Effector memory CD4-positive, alpha-beta T cell (primary cell): ENCODE measurements around the gene CBX2.

Experiments
- DNase-seq, 3 donors: peaks; one replicate each; pipeline ENCODE4 v3.0.0-alpha.2; 2020
- H3K27ac ChIP-seq: 2 replicates; pipeline ENCODE4 v1.7.0; 2013; ENCODE audit warnings: mild to moderate bottlenecking, low read length, moderate library complexity; ENCODE audit not compliant: insufficient read depth, poor library complexity, severe bottlenecking
- H3K27me3 ChIP-seq: replicated peaks from 2 replicates; pipeline ENCODE4 v1.7.0; 2013; ENCODE audit warnings: mild to moderate bottlenecking, low read length; ENCODE audit not compliant: insufficient read depth, control insufficient read depth, poor library complexity, severe bottlenecking
- H3K36me3 ChIP-seq: 2 replicates; pipeline ENCODE4 v1.7.0; 2013; ENCODE audit warnings: mild to moderate bottlenecking, low read length, moderate library complexity; ENCODE audit not compliant: control insufficient read depth, insufficient read depth
- H3K4me1 ChIP-seq: 2 replicates; pipeline ENCODE4 v1.7.0; 2013; ENCODE audit warnings: low read length, mild to moderate bottlenecking; ENCODE audit not compliant: control insufficient read depth, insufficient read depth, poor library complexity, severe bottlenecking
- H3K4me3 ChIP-seq: 2 replicates; pipeline ENCODE4 v1.7.0; 2013; ENCODE audit warnings: low read length, low read depth, mild to moderate bottlenecking; ENCODE audit not compliant: insufficient read depth, poor library complexity, severe bottlenecking
- H3K9me3 ChIP-seq: 2 replicates; pipeline ENCODE4 v1.7.0; 2013; ENCODE audit warnings: mild to moderate bottlenecking, low read length, moderate library complexity; ENCODE audit not compliant: control insufficient read depth

The CBX2 gene

GRCh38 chr17:79794659-79795511 is 16.9 kb downstream of the CBX2 start:
- Histone ChIP-seq H3K9me3 (no peaks in the 10 kb centered on the region), H3K36me3 (no peaks in the 10 kb centered on the region), H3K27me3 (peaks cover 54% of the 10 kb centered on the region), H3K27ac (no peak overlapping the region), H3K4me3 (no peak overlapping the region), H3K4me1 (peaks cover 51% of the 10 kb centered on the region)
- no peak for DNase-seq

- Histone ChIP-seq H3K36me3 (no peaks in the 10 kb centered on the region), H3K9me3 (no peaks in the 10 kb centered on the region), H3K4me1 (peaks cover 52% of the 10 kb centered on the region), H3K27me3 (peaks cover 54% of the 10 kb centered on the region), H3K4me3 (peak overlapping the region; percentile 62), H3K27ac (no peak overlapping the region)
- no peak for DNase-seq
These were observed 18.0 kb downstream of the CBX2 start for GRCh38 chr17:79795795-79796443.

- peaks cover 54% of the 10 kb centered on the region for H3K27me3 ChIP-seq
- no peaks in the 10 kb centered on the region for H3K36me3 ChIP-seq
- no peak for DNase-seq
- H3K4me3 ChIP-seq, result peak overlapping the region; percentile 62
- no peak overlapping the region for H3K27ac ChIP-seq
- no peaks in the 10 kb centered on the region for H3K9me3 ChIP-seq
- peaks cover 52% of the 10 kb centered on the region for H3K4me1 ChIP-seq
These were observed 18.5 kb downstream of the CBX2 start for GRCh38 chr17:79796444-79796762.

- no peaks in the 10 kb centered on the region for H3K36me3 ChIP-seq
- H3K27ac ChIP-seq, result no peak within 1 kb of the TSS
- peaks cover 54% of the 10 kb centered on the region for H3K27me3 ChIP-seq
- H3K4me1 ChIP-seq, result peaks cover 49% of the 10 kb centered on the region
- H3K9me3 ChIP-seq, result no peaks in the 10 kb centered on the region
- H3K4me3 ChIP-seq, result peak within 1 kb of the TSS; percentile 62
- peak; percentile 96 to 97 (median 97) for DNase-seq
These were observed 19.0 kb downstream of the CBX2 start, which contains the start of gene CBX8 for GRCh38 chr17:79796763-79797491. TSS of gene CBX8 (minus strand) at chr17:79797077. CDS start at chr17:79796998, 79 bp downstream.

GRCh38 chr17:79797492-79798298 is 19.7 kb downstream of the CBX2 start:
- no peak for DNase-seq
- Histone ChIP-seq H3K27me3 (peaks cover 56% of the 10 kb centered on the region), H3K27ac (no peak overlapping the region), H3K9me3 (no peaks in the 10 kb centered on the region), H3K4me1 (peaks cover 49% of the 10 kb centered on the region), H3K36me3 (no peaks in the 10 kb centered on the region), H3K4me3 (peak overlapping the region; percentile 62)

GRCh38 chr17:79798299-79799173 is 20.6 kb downstream of the CBX2 start:
- Histone ChIP-seq H3K27me3 (peaks cover 59% of the 10 kb centered on the region), H3K9me3 (no peaks in the 10 kb centered on the region), H3K4me1 (peaks cover 49% of the 10 kb centered on the region), H3K4me3 (no peak overlapping the region), H3K36me3 (no peaks in the 10 kb centered on the region), H3K27ac (no peak overlapping the region)
- DNase-seq, result no peak

- Histone ChIP-seq H3K4me3 (no peak overlapping the region), H3K36me3 (no peaks in the 10 kb centered on the region), H3K9me3 (no peaks in the 10 kb centered on the region), H3K4me1 (peaks cover 55% of the 10 kb centered on the region), H3K27me3 (peaks cover 65% of the 10 kb centered on the region), H3K27ac (no peak overlapping the region)
- DNase-seq, result no peak
These were observed 21.2 kb downstream of the CBX2 start for GRCh38 chr17:79799174-79799537.

- Histone ChIP-seq H3K27ac (no peak overlapping the region), H3K4me3 (no peak overlapping the region), H3K4me1 (peaks cover 61% of the 10 kb centered on the region), H3K36me3 (no peaks in the 10 kb centered on the region), H3K27me3 (peaks cover 70% of the 10 kb centered on the region), H3K9me3 (no peaks in the 10 kb centered on the region)
- DNase-seq, result no peak
These were observed 21.8 kb downstream of the CBX2 start for GRCh38 chr17:79799538-79800324.
